ENCODE measurements around the gene IFI30. TPM values are rescaled to one million over a fixed set of nuclear protein-coding genes. Genes with fewer than 3 reads are reported as not detected.

Gene IFI30
- total RNA-seq, 1 donor from 2014 or later: 17.6 TPM

GRCh38 chr19:18153556-18154134, 20.0 kb upstream of the IFI30 start:
- Histone ChIP-seq H3K4me3 (ENCODE audit: low read depth, low read length) (peak overlapping the region; percentile 96), H3K27me3 (ENCODE audit: control insufficient read depth, insufficient read depth, low read length) (no peaks in the 10 kb centered on the region), H3K36me3 (ENCODE audit: control insufficient read depth, insufficient read depth, low read length) (no peaks in the 10 kb centered on the region)
- FAIRE-seq (peak; percentile 86), DNase-seq (ENCODE audit: low read depth) (no peak)
- no peak for TF ChIP-seq CTCF (IDR thresholded peaks at IDR 0.05; ENCODE audit: insufficient read depth, low read length, severe bottlenecking)

GRCh38 chr19:18155095-18156087, 18.2 kb upstream of the IFI30 start:
- Histone ChIP-seq H3K4me3 (ENCODE audit: low read depth, low read length) (no peak overlapping the region), H3K36me3 (ENCODE audit: control insufficient read depth, insufficient read depth, low read length) (no peaks in the 10 kb centered on the region), H3K27me3 (ENCODE audit: control insufficient read depth, insufficient read depth, low read length) (no peaks in the 10 kb centered on the region)
- no peak for DNase-seq (ENCODE audit: low read depth)
- FAIRE-seq: no peak
- TF ChIP-seq CTCF (IDR thresholded peaks at IDR 0.05; ENCODE audit: insufficient read depth, low read length, severe bottlenecking): no peak

GRCh38 chr19:18156268-18156667, 17.3 kb upstream of the IFI30 start:
- TF ChIP-seq CTCF (IDR thresholded peaks at IDR 0.05; ENCODE audit: insufficient read depth, low read length, severe bottlenecking): no peak
- peaks cover 2% of the 10 kb centered on the region for H3K36me3 ChIP-seq (ENCODE audit: control insufficient read depth, insufficient read depth, low read length)
- FAIRE-seq: no peak

GRCh38 chr19:18156841-18157464, 16.7 kb upstream of the IFI30 start:
- FAIRE-seq: no peak
- TF ChIP-seq CTCF (IDR thresholded peaks at IDR 0.05; ENCODE audit: insufficient read depth, low read length, severe bottlenecking): no peak
- peaks cover 7% of the 10 kb centered on the region for H3K36me3 ChIP-seq (ENCODE audit: control insufficient read depth, insufficient read depth, low read length)
- H3K4me3 ChIP-seq (ENCODE audit: low read depth, low read length): no peak overlapping the region
- DNase-seq (ENCODE audit: low read depth): peak; percentile 84
- no peaks in the 10 kb centered on the region for H3K27me3 ChIP-seq (ENCODE audit: control insufficient read depth, insufficient read depth, low read length)

More at GRCh38 chr19:18156268-18156667, 17.3 kb upstream of the IFI30 start:
- no peaks in the 10 kb centered on the region for H3K27me3 ChIP-seq (ENCODE audit: control insufficient read depth, insufficient read depth, low read length)
- no peak for DNase-seq (ENCODE audit: low read depth)
- H3K4me3 ChIP-seq (ENCODE audit: low read depth, low read length): no peak overlapping the region

GRCh38 chr19:18157465-18158063, 16.0 kb upstream of the IFI30 start:
- Histone ChIP-seq H3K4me3 (ENCODE audit: low read depth, low read length) (no peak overlapping the region), H3K27me3 (ENCODE audit: control insufficient read depth, insufficient read depth, low read length) (no peaks in the 10 kb centered on the region), H3K36me3 (ENCODE audit: control insufficient read depth, insufficient read depth, low read length) (peaks cover 10% of the 10 kb centered on the region)
- DNase-seq (ENCODE audit: low read depth) (peak; percentile 70), FAIRE-seq (no peak)
- no peak for TF ChIP-seq CTCF (IDR thresholded peaks at IDR 0.05; ENCODE audit: insufficient read depth, low read length, severe bottlenecking)

Measured in bronchial epithelial cell (primary cell).